A549 (cell line): ENCODE results near the gene RYR1. TPM values are rescaled to one million over a fixed set of nuclear protein-coding genes. Genes with fewer than 3 reads are reported as not detected.

Experiments
- ATAC-seq, 2 experiments: fragments of 200-7000 bp in 1 of 2; fragments of >200 bp in 1 of 2; cut with Nextera tagmentation in 1 of 2; cut with Tn5 transposase in 1 of 2; 3 replicates each; pipeline versions ENCODE4 v1.8.0 to v1.9.1; 2018 to 2020; ENCODE audit warnings: mild to moderate bottlenecking in 1 of 2, moderate library complexity in 1 of 2
- CTCF ChIA-PET: fragments of 300-600 bp; sonication (Branson Sonifier 250); formaldehyde crosslinking; extraction: SDS; loops from one replicate; lab custom pipeline; 2021; ENCODE audit warnings: antibody characterized with exemption, inconsistent platforms; lab: Yijun Ruan, JAX
- POLR2A ChIA-PET: fragments of 350-600 bp; formaldehyde crosslinking; extraction: SDS; loops from one replicate; lab custom pipeline; 2021; ENCODE audit warnings: antibody characterized with exemption, inconsistent platforms; lab: Yijun Ruan, JAX
- DNase-seq, 2 experiments: peaks; one replicate each; pipeline versions ENCODE4 v3.0.0 to v3.0.0-alpha.2; 2011 to 2016; ENCODE audit warnings: low read depth in 1 of 2, low spot score in 1 of 2
- FAIRE-seq: peaks from 2 replicates; lab custom pipeline; 2011; peaks lifted over from hg19 to GRCh38; lab: Jason Lieb, UNC
- H3K27ac ChIP-seq, 2 experiments: fragments of >200 bp; sonication (Bioruptor Twin); formaldehyde crosslinking; 3 replicates each; pipeline ENCODE4 v1.5.1; 2016 to 2017
- H3K4me1 ChIP-seq: fragments of >200 bp; sonication (Bioruptor Twin); formaldehyde crosslinking; 3 replicates; pipeline ENCODE4 v1.6.1; 2016
- H3K4me2 ChIP-seq: fragments of >200 bp; sonication (Bioruptor Twin); formaldehyde crosslinking; 3 replicates; pipeline ENCODE4 v1.6.1; 2016
- H3K4me3 ChIP-seq: fragments of >200 bp; sonication (Bioruptor Twin); formaldehyde crosslinking; 3 replicates; pipeline ENCODE4 v1.5.1; 2016
- H3K9me3 ChIP-seq: fragments of >200 bp; sonication (Bioruptor Twin); formaldehyde crosslinking; 3 replicates; pipeline ENCODE4 v1.6.1; 2016
- CHD2 ChIP-seq: fragments of 150-350 bp; IDR thresholded peaks from 2 replicates; pipeline ENCODE4 v1.6.1; 2014; ENCODE audit warnings: low read length; ENCODE audit not compliant: partially characterized antibody
- EHMT2 ChIP-seq: fragments of 200-600 bp; sonication (generic); IDR thresholded peaks from 2 replicates; pipeline ENCODE4 v1.6.1; 2016; ENCODE audit warnings: antibody characterized with exemption, low read depth, mild to moderate bottlenecking, moderate library complexity
- ELK1 ChIP-seq: fragments of 150-350 bp; IDR thresholded peaks from 2 replicates; pipeline ENCODE4 v1.6.1; 2014; ENCODE audit warnings: low read depth, mild to moderate bottlenecking, low read length
- GATA3 ChIP-seq: IDR thresholded peaks from 2 replicates; pipeline ENCODE4 v1.6.1; 2012; ENCODE audit warnings: borderline replicate concordance
- HOXB13 ChIP-seq: fragments of 250-450 bp; sonication (Bioruptor Pico); IDR thresholded peaks from 2 replicates; pipeline ENCODE4 v1.5.0; 2020; ENCODE audit warnings: low read depth, mild to moderate bottlenecking, moderate library complexity
- KDM1A ChIP-seq: fragments of 200-600 bp; sonication (generic); IDR thresholded peaks from 2 replicates; pipeline ENCODE4 v1.6.1; 2016; ENCODE audit warnings: low read depth, mild to moderate bottlenecking
- NR3C1 ChIP-seq: fragments of >200 bp; sonication (Bioruptor Twin); formaldehyde crosslinking; IDR thresholded peaks from 3 replicates; pipeline ENCODE4 v1.6.1; 2017
- PBX3 ChIP-seq: IDR thresholded peaks from 2 replicates; pipeline ENCODE4 v1.6.1; 2012
- POLR2A ChIP-seq: IDR thresholded peaks from 2 replicates; pipeline ENCODE4 v1.6.1; 2012; ENCODE audit warnings: mild to moderate bottlenecking, low read length
- RAD21 ChIP-seq, 2 experiments: fragments of >200 bp in 1 of 2; sonication (Bioruptor Twin) in 1 of 2; formaldehyde crosslinking in 1 of 2; IDR thresholded peaks in 1 of 2; conservative IDR thresholded peaks in 1 of 2; 2 replicates in 1 of 2; 3 replicates in 1 of 2; pipeline ENCODE4 v1.6.1; 2012 to 2018; ENCODE audit warnings: inconsistent platforms in 1 of 2
- REST ChIP-seq: fragments of 200-600 bp; sonication (generic); IDR thresholded peaks from 2 replicates; pipeline ENCODE4 v1.6.1; 2016; ENCODE audit warnings: antibody characterized with exemption, mild to moderate bottlenecking, moderate library complexity
- RNF2 ChIP-seq: fragments of 200-600 bp; sonication (generic); IDR thresholded peaks from 2 replicates; pipeline ENCODE4 v1.6.1; 2016; ENCODE audit warnings: low read depth, mild to moderate bottlenecking, antibody characterized with exemption, moderate library complexity, borderline replicate concordance
- USF2 ChIP-seq: fragments of 450-650 bp; IDR thresholded peaks from 2 replicates; pipeline ENCODE4 v1.6.1; 2014; ENCODE audit warnings: antibody characterized with exemption
- ZC3H11A ChIP-seq: fragments of 450-650 bp; IDR thresholded peaks from 2 replicates; pipeline ENCODE4 v1.6.1; 2014; ENCODE audit warnings: antibody characterized with exemption, mild to moderate bottlenecking
- ZNF302 ChIP-seq: fragments of 250-450 bp; sonication (Bioruptor Pico); IDR thresholded peaks from 2 replicates; pipeline ENCODE4 v1.9.0; 2021; ENCODE audit warnings: inconsistent platforms, mild to moderate bottlenecking, moderate library complexity
- WGBS: methylation state at CpG from one replicate; pipeline ENCODE4 v1.1.6; 2017; ENCODE audit errors: missing lambda C conversion rate; 5-methylcytosine and 5-hydroxymethylcytosine counted together
- polyA plus RNA-seq, 4 experiments: library from polyadenylated mRNA; depleted of rRNA in 3 of 4; stranded (reverse); fragments of >200 nt; fragmentation: RNase III in 1 of 4; extraction: RNeasy Plus Mini Kit Qiagen cat#74134 plus additional on column Dnase treatment in 1 of 4; gene quantifications; 2 replicates in 3 of 4; 3 replicates in 1 of 4; pipeline ENCODE4 v1.2.3, GENCODE V29; 2011 to 2017

Gene RYR1
- polyA plus RNA-seq, 2 of the 4 experiments (the other 2 are of a cell fraction) = 1.4 to 3.1 TPM

GRCh38 chr19:38503077-38503410 is 69.6 kb downstream of the RYR1 start:
- H3K4me3 ChIP-seq = no peak overlapping the region
- POLR2A ChIA-PET = no interaction called here
- no peaks in the 10 kb centered on the region for H3K9me3 ChIP-seq
- no peak for ATAC-seq
- no peak for TF ChIP-seq KDM1A
- peak in 1 of 2 experiments; percentile 0; a peak in 1 of 5 replicates for TF ChIP-seq RAD21 (conservative IDR thresholded peaks at IDR 0.05 in 1 of 2, IDR thresholded peaks at IDR 0.05 in 1 of 2)
- FAIRE-seq = peak; percentile 81
- no peak overlapping the region for H3K4me2 ChIP-seq
- WGBS = 10% methylated on average over 4 of the region's 4 CpGs
- DNase-seq = no peak
- peaks cover 11% of the 10 kb centered on the region for H3K4me1 ChIP-seq
- CTCF ChIA-PET = interaction anchor here (0.7 to 3.0 kb wide), 12 partner anchors 8 to 606 kb away, joined by 3 to 44 read pairs (median 6); partner anchors contain the start of gene FAM98C
- no peak overlapping the region for H3K27ac ChIP-seq

GRCh38 chr19:38505958-38506357 is 72.5 kb downstream of the RYR1 start:
- Histone ChIP-seq H3K4me3 (no peak overlapping the region), H3K4me1 (peaks cover 12% of the 10 kb centered on the region), H3K4me2 (no peak overlapping the region; the same call in 2 of the 3 replicates), H3K9me3 (no peaks in the 10 kb centered on the region), H3K27ac (no peak overlapping the region; a peak in 1 of 6 replicates)
- no peak for TF ChIP-seq RNF2
- WGBS = 51% methylated on average over 3 of the region's 3 CpGs
- no peak for ATAC-seq
- FAIRE-seq = no peak
- ChIA-PET CTCF (interaction anchor here (1.2 to 12.7 kb wide), 6 partner anchors 8 to 427 kb away, joined by 3 to 160 read pairs (median 18); partner anchors contain the start of genes FAM98C, MRPS12 and SARS2), POLR2A (no interaction called here)
- no peak for DNase-seq

- no peak for ATAC-seq
- POLR2A ChIA-PET = interaction anchor here (1.0 to 1.2 kb wide), 3 partner anchors 104 to 343 kb away, joined by 4 to 12 read pairs (median 8); partner anchors contain the start of genes EIF3K and FAM98C
- Histone ChIP-seq H3K4me2 (peak overlapping the region; percentile 85), H3K4me3 (peak overlapping the region; percentile 38), H3K27ac (peak overlapping the region; percentile 63 to 75), H3K4me1 (peaks cover 16% of the 10 kb centered on the region), H3K9me3 (no peaks in the 10 kb centered on the region)
- TF ChIP-seq EHMT2 (no peak), REST (no peak), RAD21 (conservative IDR thresholded peaks at IDR 0.05 in 1 of 2, IDR thresholded peaks at IDR 0.05 in 1 of 2) (no peak), HOXB13 (CRISPR knock-in tag) (no peak), NR3C1 (no peak), USF2 (no peak), ZNF302 (CRISPR knock-in tag) (no peak), GATA3 (no peak), PBX3 (no peak), ZC3H11A (no peak), ELK1 (no peak), CHD2 (no peak), RNF2 (no peak), POLR2A (no peak)
- CTCF ChIA-PET = interaction anchor here (1.0 to 12.7 kb wide), 8 partner anchors 9 to 427 kb away, joined by 3 to 160 read pairs (median 8); partner anchors contain the start of genes FAM98C, MRPS12 and SARS2
- WGBS = 62% methylated on average over 11 of the region's 11 CpGs
- no peak for DNase-seq
- no peak for FAIRE-seq
Observed at GRCh38 chr19:38506375-38506722, 72.9 kb downstream of the RYR1 start.
